Measurements from ENCODE around the gene CEP63. TPM values are rescaled to one million over a fixed set of nuclear protein-coding genes. Genes with fewer than 3 reads are reported as not detected.

CEP63 gene
- polyA plus RNA-seq, 3 donors: 11.1 to 18.8 (median 17.2) TPM

GRCh38 chr3:134536781-134537180, 50.9 kb downstream of the CEP63 start:
- no peak overlapping the region for H3K9ac ChIP-seq (ENCODE audit: insufficient read depth, low read length, poor library complexity, severe bottlenecking)
- no peaks in the 10 kb centered on the region for H3K27me3 Mint-ChIP-seq (ENCODE audit: low read depth in 3 of 3)
- no peaks in the 10 kb centered on the region for H3K79me2 ChIP-seq (ENCODE audit: insufficient read depth, low read length)

GRCh38 chr3:134542287-134542958, 56.6 kb downstream of the CEP63 start:
- Histone ChIP-seq H3K27ac (ENCODE audit: low read depth in 1 of 2, low read length in 2 of 2) (peak overlapping the region in 1 of 2 donors; percentile 85), H3K36me3 (replicated peaks in 1 of 2; ENCODE audit: control insufficient read depth in 1 of 2, insufficient read depth in 2 of 2, low read length in 2 of 2) (peaks cover 26 to 47% of the 10 kb centered on the region in 2 donors), H3K4me3 (replicated peaks in 1 of 3; ENCODE audit: low read depth in 2 of 3, low read length in 3 of 3) (peak overlapping the region in 1 of 3 experiments; percentile 38), H3K27me3 (ENCODE audit: control insufficient read depth in 2 of 2, insufficient read depth in 2 of 2, low read length in 2 of 2) (no peaks in the 10 kb centered on the region), H4K20me1 (ENCODE audit: insufficient read depth, low read length) (no peaks in the 10 kb centered on the region), H3K4me1 (ENCODE audit: control insufficient read depth in 1 of 2, insufficient read depth in 2 of 2, low read length in 2 of 2) (peaks cover 41 to 45% of the 10 kb centered on the region in 2 donors), H3K4me2 (replicated peaks; ENCODE audit: extremely low read depth, low read length, poor library complexity, severe bottlenecking) (peak overlapping the region; percentile 66), H3K9me3 (replicated peaks in 1 of 2; ENCODE audit: control insufficient read depth in 1 of 2, insufficient read depth in 1 of 2, low read length in 2 of 2) (no peaks in the 10 kb centered on the region), H2AFZ (ENCODE audit: insufficient read depth, low read depth, low read length, poor library complexity, severe bottlenecking) (peak overlapping the region; percentile 54), H3K79me2 (ENCODE audit: insufficient read depth, low read length) (peaks cover 5% of the 10 kb centered on the region), H3K9ac (ENCODE audit: insufficient read depth, low read length, poor library complexity, severe bottlenecking) (peak overlapping the region; percentile 42)
- DNase-seq: no peak
- TF ChIP-seq CTCF (IDR thresholded peaks at IDR 0.05): no peak
- peaks cover 28% of the 10 kb centered on the region for H3K4me1 Mint-ChIP-seq
- peak overlapping the region; percentile 75 to 89 (median 79) for H3K27ac Mint-ChIP-seq
- H3K4me3 Mint-ChIP-seq: peak overlapping the region in 1 of 2 donors; percentile 36
- intact Hi-C loops (cut with micrococcal nuclease): loop anchor here (2.0 to 10.0 kb wide), 2 partner anchors 58 kb away; partner anchors contain the start of genes ANAPC13 (in 2 of the 2) and CEP63 (in 1 of the 2)
- H3K9me3 Mint-ChIP-seq: no peaks in the 10 kb centered on the region
- H3K36me3 Mint-ChIP-seq: peaks cover 31 to 33% of the 10 kb centered on the region in 2 donors
- WGBS (ENCODE audit: insufficient coverage): no CpG with 5 or more reads among the region's 3 CpGs
- no peaks in the 10 kb centered on the region for H3K27me3 Mint-ChIP-seq (ENCODE audit: low read depth in 3 of 3)

More at GRCh38 chr3:134536781-134537180, 50.9 kb downstream of the CEP63 start:
- H3K36me3 Mint-ChIP-seq: peaks cover 33 to 40% of the 10 kb centered on the region in 2 donors
- Histone ChIP-seq H3K4me2 (replicated peaks; ENCODE audit: extremely low read depth, low read length, poor library complexity, severe bottlenecking) (no peak overlapping the region), H3K4me1 (ENCODE audit: control insufficient read depth in 1 of 2, insufficient read depth in 2 of 2, low read length in 2 of 2) (peaks cover 16 to 25% of the 10 kb centered on the region in 2 donors), H3K36me3 (replicated peaks in 1 of 2; ENCODE audit: control insufficient read depth in 1 of 2, insufficient read depth in 2 of 2, low read length in 2 of 2) (peaks cover 36 to 55% of the 10 kb centered on the region in 2 donors), H4K20me1 (ENCODE audit: insufficient read depth, low read length) (no peaks in the 10 kb centered on the region), H2AFZ (ENCODE audit: insufficient read depth, low read depth, low read length, poor library complexity, severe bottlenecking) (no peak overlapping the region), H3K9me3 (replicated peaks in 1 of 2; ENCODE audit: control insufficient read depth in 1 of 2, insufficient read depth in 1 of 2, low read length in 2 of 2) (no peaks in the 10 kb centered on the region), H3K27ac (ENCODE audit: low read depth in 1 of 2, low read length in 2 of 2) (peak overlapping the region in 1 of 2 donors; percentile 79), H3K27me3 (ENCODE audit: control insufficient read depth in 2 of 2, insufficient read depth in 2 of 2, low read length in 2 of 2) (no peaks in the 10 kb centered on the region), H3K4me3 (replicated peaks in 1 of 3; ENCODE audit: low read depth in 2 of 3, low read length in 3 of 3) (no peak overlapping the region)
- H3K4me1 Mint-ChIP-seq: no peaks in the 10 kb centered on the region
- WGBS (ENCODE audit: insufficient coverage): 71% methylated on average over 4 of the region's 5 CpGs
- H3K9me3 Mint-ChIP-seq: no peaks in the 10 kb centered on the region
- DNase-seq: no peak
- H3K27ac Mint-ChIP-seq: peak overlapping the region in 4 of 7 donors; percentile 8 to 85 (median 58)
- intact Hi-C loops (cut with micrococcal nuclease): no loop called here
- no peak overlapping the region for H3K4me3 Mint-ChIP-seq
- TF ChIP-seq CTCF (IDR thresholded peaks at IDR 0.05): peak; percentile 27
